ENCODE measurements around the gene MDN1.
A peak's percentile ranks its signal among the peaks of the same experiment; 100 is the strongest.
"Not testable (repeated sequence)": the region's sequence is repeated elsewhere in the genome, so short reads cannot be mapped to it uniquely, and the experiment has no call there.

MDN1 gene

GRCh38 chr6:89818977-89819335, 638 bp downstream of the MDN1 start:
- DNase-seq = peak in 1 of 2 experiments; percentile 48

GRCh38 chr6:89817481-89817880, 2.1 kb downstream of the MDN1 start:
- DNase-seq = no peak

DNA sequence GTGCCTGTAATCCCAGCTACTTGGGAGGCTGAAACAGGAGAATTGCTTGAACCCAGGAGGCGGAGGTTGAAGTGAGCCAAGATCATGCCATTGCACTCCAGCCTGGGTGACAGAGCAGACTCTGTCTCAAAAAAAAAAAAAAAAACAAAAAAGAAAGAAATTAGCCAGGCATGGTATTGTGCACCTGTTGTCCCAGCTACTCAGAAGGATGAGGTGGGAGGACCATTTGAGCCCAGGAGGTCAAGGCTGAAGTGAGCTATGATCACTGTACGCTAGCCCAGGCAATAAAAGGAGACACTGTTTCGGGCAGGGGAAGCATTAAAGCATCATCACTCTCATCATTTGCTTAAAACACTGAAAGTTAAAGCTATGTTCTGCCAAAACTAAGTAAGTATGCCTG, 6.2 kb downstream of the MDN1 start:
- DNase-seq = not testable (repeated sequence)

GRCh38 chr6:89807581-89807980, 12.0 kb downstream of the MDN1 start:
- no peak for DNase-seq

- no peak for DNase-seq
Measured at GRCh38 chr6:89805814-89806371, 13.7 kb downstream of the MDN1 start.

- no peak for DNase-seq
Measured at GRCh38 chr6:89803271-89803670, 16.3 kb downstream of the MDN1 start.

GRCh38 chr6:89799756-89800155, 19.8 kb downstream of the MDN1 start:
- no peak for DNase-seq

DNA sequence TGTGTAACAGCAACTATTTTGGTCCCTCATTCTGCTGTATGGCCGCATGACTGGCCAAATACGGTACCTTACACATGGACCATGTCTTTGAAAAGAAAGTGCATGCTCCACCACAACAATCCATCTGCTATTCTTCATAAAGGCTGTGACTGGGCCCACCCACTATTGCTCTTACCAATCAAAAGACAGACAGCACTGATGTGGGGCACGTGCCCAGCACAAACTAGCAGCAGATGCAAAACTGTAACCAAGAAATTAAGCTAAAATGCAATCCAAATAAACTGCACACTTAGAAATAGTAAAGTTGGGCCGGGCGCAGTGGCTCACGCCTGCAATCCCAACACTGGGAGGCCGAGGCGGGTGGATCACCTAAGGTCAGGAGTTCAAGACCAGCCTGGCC, 20.5 kb downstream of the MDN1 start:
- no peak for DNase-seq

DNA sequence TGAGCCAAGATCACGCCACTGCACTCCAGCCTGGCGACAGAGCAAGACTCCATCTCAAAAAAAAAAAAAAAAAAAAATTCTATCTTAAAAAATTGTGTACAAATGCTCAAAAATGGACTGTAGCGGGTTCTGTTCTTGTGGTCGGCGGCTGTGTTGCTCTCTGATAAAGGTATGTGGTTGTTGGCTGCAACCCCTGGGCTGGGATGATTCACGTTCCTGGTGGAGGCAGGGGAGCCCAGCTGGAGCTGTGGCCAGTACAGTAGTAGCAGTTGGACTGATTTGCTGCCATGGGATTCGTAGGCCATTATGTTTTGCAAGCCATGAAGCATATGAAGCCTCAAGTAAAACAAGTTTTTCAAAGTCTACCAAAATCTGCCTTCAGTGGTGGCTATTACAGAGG, 22.3 kb downstream of the MDN1 start:
- DNase-seq = no peak

DNA sequence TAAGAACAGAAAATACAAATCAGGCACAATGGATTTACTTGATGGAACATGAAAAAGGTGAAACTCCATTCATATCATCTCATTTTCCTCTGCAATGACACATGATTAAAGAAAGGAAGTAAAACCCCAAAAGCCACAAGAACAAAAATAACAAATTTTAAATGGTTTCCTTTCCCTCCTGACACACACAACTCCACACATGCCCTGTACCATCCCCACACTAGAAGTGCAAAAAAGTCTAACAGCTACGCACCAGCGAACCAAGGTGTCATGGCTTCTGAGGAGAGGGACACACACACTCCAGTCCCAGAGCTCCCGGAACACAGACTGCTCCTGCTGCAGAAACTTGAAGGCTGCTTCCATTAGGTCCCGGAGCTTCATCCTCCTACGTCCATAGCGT, 25.3 kb downstream of the MDN1 start:
- no peak for DNase-seq

- no peak for DNase-seq
Measured at GRCh38 chr6:89793586-89793985, 26.0 kb downstream of the MDN1 start.

DNA sequence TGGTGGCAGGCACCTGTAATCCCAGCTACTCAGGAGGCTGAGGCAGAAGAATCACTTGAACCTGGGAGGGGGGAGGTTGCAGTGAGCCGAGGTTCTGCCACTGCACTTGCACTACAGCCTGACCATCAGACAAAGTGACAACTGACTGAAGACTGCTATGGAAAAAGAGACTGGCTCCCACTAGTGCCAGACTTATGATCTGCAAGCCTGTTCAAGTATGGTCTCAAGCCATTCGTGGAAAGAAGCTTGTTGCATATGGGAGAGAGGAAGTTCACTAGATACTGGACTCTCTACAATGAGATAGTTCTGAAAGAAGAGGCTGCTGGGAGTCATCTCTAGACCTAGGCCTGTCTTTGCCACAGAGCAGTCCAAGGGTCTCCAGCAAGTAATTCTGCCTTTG, 26.7 kb downstream of the MDN1 start:
- peak in 1 of 2 experiments; percentile 61 for DNase-seq

GRCh38 chr6:89790403-89790802, 29.2 kb downstream of the MDN1 start:
- DNase-seq = no peak

- no peak for DNase-seq
Measured at GRCh38 chr6:89789980-89790379, 29.6 kb downstream of the MDN1 start.

DNA sequence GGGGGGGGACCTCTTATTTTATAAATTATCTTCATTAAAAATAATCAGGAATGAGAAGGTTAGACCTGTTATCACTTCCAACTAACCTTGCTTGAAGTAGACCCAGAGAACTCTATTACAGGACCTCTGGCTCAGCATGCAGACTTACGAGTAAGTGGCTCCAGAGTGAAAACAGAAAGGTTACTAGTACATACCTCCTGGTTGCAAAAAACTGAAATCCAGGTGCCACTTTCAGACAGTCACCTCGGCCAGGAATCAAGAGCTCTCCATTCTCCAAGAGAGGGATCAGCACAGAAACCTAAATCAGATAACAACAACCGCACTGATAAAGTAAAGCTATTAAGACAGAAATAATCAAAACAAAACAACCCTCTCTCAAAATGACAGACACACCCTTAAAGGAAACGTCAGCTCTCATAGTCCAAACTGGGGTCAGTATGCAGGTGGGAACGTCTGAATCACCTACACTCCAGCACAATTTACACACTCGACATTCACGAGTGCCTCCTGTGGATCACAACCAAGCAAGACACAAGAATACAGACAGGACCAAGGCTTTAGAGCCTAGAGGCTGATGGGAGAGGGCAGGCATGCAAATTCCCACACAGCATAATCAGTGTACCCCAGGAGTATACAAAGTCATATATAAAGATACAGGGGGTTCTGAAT, 31.8 kb downstream of the MDN1 start:
- no peak for DNase-seq

GRCh38 chr6:89786970-89787369, 32.6 kb downstream of the MDN1 start:
- no peak for DNase-seq

GRCh38 chr6:89784838-89785237, 34.8 kb downstream of the MDN1 start:
- DNase-seq = no peak

- DNase-seq = not testable (repeated sequence)
Measured at GRCh38 chr6:89783293-89783692, 36.3 kb downstream of the MDN1 start.

- no peak for DNase-seq
Measured at GRCh38 chr6:89782222-89782621, 37.4 kb downstream of the MDN1 start.

GRCh38 chr6:89781070-89782034, 38.2 kb downstream of the MDN1 start:
- no peak for DNase-seq

DNA sequence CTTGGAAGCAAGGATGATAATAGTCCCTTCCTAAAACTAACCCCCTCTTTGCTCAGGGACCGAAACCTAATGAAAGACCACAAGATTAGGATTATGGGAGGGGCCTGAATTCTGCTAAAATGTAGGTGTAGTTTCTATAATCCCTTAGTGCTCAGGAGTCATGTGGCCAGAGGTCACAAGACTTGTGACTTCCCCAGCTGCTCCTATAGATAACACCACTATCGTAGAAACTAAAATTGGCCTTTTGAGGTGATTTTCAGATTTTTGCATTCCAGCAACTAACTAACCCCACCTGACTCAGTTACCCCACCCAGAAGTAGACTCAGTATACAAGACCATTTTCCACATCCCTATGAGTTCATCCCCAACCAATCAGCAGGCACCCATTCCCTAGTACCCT, 42.1 kb downstream of the MDN1 start:
- DNase-seq = no peak

DNA sequence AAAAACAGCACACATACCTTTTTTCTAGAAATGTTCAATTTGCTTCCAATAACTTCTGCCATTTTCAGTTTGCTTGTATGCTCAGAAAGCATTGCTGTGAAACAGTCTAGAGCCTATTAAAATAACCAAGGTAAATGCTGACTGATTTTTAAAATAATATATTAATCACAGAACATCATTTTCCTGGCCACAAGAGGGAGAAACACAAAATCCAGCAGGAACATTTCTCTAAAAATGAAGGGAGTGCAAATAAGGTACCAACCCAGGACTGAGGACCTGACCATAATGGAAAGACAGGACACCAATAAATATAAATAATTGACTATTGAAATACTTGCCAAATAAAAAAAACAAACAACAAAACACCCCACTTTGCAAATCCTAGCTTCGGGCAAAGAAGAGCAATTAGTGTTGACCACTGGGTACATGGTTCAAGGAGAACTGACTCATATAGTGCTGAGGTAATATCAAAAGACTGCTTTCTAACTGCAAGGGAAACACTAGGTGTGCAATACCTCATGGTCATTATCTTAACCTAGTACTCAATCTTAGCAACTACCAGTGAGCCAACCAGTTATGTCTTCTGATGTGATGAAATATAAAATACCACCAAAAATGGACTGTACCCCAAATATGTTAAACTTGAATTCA, 42.9 kb downstream of the MDN1 start:
- DNase-seq = no peak

GRCh38 chr6:89775150-89775549, 44.4 kb downstream of the MDN1 start:
- DNase-seq = no peak

All from SW 1271 (cell line).